DMS114 treated with DMSO at 0.1 percent for 48 hours (cell line): ENCODE measurements around the gene FAP.

Experiments
- DNase-seq: peaks from one replicate; lab custom pipeline; 2025; ENCODE audit not compliant: unreplicated experiment; lab: John Stamatoyannopoulos, UW

Gene FAP

GRCh38 chr2:162243294-162243693, at the start of gene FAP:
FAP (minus strand) TSS chr2:162243445; CDS start chr2:162243327, 118 bp downstream.
- no peak for DNase-seq

GRCh38 chr2:162291748-162292147, 48.5 kb upstream of the FAP start:
- no peak for DNase-seq

DNA sequence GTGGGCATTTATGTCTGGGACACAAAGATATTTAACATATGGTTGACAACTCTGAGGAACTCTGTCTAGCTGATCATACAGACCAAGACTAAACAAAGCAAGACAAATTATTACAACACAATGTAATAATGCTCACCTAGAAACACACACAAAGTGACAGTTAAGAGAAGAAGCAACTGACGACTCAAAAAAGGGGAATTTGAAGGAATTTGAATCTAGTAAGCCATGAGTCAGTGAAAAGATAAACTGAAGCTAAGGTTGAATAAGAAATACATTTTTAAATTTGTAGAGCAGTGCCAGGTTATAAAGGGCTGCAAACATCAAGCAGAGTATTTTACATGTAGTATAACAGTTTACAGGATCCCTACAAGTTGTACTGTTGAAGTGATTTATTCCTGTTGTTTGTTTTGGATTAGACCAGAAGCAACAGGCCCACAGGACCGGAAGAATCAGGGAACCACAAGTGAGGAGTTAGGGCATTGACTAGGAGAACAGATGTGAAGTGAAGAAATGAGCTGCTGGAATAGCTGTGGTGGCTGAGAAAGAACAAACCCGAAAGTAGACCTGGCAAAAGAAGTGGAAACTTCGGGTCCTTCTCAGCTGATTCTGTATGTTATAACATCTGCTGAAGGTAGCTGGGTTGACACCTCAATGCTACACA, 39.6 kb upstream of the FAP start:
- DNase-seq, result no peak

DNA sequence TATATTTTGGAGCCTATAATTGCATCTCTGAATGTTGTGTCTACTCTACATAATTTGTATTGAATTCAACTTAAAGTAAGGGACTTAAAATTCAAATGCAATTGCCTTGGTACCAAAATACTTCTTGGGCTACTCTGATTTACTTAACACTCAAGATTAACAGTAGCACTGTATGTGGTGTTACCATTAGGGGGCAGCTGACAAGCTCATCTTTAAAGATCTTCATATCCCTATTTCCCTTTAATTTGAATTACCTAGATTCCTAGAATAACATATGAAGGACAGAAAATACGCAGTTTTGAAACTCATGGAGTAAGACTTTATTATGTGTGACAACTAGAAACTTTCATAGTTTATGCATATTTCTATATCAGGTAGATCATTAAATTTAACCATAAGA, 37.4 kb upstream of the FAP start:
- no peak for DNase-seq

DNA sequence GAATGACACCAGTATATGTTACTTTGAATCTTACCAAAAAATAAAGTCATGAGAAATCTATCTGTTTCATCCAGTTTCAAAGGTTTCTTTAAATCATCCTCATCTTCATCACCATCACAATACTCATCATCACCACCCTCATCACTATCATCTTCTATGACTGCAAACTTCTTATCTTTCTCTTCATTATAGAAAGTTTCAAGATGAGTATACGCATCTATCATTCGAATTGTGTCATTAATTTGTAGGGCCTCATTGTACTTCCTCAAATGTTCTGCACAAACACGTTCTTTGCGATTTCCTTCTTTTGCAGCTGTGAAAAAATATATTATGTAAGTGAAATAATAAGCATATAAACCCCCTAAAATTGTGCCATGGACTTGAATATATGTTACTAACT, 34.1 kb upstream of the FAP start:
- no peak for DNase-seq

DNA sequence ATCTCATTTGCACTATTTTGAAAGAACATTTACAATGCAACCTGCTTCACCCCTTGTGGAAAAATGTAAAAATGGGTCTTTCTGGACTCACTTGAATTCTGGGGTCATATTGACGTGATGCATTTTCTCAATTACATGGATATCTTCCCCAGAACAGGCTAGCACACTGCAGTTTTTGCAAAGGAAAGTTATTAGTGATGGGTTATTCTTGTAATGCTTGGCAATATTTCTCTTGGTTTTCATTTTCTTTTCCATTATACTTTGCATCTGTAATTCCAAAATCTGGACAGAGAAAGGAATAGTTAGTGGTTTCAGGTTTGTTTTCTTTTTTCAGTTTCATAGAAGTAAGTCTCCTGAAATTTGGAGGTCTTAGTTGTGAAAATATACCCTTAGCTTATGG, 24.8 kb upstream of the FAP start:
- no peak for DNase-seq

- no peak for DNase-seq
Observed at GRCh38 chr2:162267496-162267895, 24.3 kb upstream of the FAP start.

GRCh38 chr2:162266460-162266760, 23.2 kb upstream of the FAP start:
- no peak for DNase-seq

GRCh38 chr2:162265666-162266459, 22.6 kb upstream of the FAP start:
- DNase-seq, result no peak

- no peak for DNase-seq
Observed at GRCh38 chr2:162261032-162261945, 18.0 kb upstream of the FAP start.

- DNase-seq, result no peak
Observed at GRCh38 chr2:162258686-162259085, 15.4 kb upstream of the FAP start.

DNA sequence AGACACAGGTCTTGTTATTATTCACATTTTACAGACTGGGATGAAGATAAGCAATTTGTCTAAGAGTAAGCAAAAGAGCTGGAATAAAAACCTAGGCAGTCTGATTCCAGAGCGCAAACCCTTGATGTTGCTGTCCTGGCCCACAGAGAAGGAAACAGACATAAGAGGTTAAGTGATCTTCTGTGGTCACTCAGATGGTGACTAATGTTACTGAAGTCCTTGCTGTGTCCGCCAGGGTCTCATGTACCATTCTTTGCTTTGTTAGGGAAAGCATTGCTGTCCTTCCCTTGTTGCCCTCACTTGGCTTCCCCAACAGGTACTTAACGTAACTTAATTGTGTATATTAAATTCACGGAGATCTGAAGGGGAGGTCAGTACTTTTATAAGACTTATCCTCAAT, 14.9 kb upstream of the FAP start:
- no peak for DNase-seq

DNA sequence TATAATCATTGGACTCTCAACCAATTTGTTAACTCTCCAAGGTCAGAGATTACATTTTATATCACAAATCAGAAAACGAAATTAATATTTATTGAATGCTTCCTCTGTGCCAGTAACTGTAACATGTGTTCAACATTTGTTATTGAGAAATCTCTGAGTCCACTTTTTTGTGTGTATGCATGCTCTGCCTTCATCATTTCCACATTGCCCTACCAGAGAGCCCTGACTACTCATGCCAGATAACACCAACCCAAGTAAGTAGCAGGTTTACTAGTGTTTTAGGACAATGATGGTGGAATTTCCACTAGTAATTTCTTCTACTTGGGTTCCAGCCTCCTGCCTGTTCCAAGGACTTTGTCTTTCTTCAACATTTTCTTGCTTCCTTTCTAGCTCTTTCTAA, 14.2 kb upstream of the FAP start:
- no peak for DNase-seq

DNA sequence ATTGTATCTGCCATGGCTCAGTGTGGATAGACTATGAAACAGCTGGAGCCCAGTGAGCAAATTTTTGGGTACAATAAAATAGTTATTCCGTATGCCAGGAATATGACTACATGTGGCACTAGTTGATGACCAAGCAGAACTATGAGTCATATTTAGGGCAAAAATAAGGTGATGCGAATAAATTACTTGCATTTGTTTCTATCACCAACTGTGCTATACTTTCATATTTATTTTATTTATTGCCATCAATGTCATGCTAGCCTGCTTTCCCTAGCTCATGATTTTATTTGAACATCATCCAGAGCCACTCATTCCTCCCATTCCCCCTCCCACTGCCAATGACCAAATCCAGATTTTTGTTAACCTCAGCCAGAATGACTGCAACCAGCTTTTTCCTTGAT, 13.3 kb upstream of the FAP start:
- no peak for DNase-seq

DNA sequence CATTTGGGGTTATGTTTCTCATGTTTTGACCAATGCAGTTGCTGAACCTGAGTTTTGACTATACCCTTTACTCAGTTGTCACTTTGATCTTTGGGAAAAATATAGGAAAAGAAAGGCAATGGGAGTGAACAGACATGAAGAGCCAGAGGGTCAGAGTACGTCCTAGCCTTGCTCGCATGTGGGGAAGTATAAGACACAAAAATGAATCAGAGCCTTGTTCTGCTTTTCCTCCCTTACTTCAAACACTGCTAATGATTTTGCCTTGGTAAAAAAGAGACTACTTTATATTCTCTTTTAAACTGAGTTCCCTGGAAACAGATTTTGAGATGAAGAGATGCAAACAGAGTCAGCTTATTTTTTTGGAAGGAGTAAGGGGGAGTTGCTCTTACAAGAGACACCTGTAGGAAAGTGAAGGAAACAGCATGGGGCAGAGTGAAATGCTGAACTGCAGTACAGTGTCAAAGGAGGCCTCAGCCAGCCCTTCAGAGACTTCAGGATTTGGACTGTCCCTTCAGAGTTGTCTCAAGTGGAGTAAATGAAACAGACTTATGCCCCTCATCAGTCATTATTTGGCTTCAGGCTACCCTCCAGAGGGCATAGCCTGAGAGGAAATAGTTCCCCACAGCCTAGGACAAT, 11.1 kb upstream of the FAP start:
- no peak for DNase-seq

DNA sequence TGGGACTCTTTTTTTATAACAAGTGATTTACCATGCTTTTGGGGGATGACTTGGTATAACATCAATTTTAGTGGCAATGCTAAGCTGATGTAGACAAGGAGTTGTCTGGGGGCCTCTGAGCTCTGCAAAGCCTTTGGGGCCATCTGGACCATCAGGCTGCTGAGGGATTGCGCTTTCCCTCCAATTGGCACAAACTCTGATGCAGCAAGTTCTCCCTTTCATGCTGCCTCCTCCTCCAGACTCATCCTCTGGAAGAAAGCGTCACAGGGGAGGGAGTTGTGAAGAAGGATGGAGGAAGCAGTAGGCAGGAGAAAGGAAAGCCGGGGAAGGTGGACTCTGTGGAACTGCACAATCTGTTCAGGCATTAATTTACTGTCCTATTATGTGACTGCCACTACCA, 10.2 kb upstream of the FAP start:
- no peak for DNase-seq

DNA sequence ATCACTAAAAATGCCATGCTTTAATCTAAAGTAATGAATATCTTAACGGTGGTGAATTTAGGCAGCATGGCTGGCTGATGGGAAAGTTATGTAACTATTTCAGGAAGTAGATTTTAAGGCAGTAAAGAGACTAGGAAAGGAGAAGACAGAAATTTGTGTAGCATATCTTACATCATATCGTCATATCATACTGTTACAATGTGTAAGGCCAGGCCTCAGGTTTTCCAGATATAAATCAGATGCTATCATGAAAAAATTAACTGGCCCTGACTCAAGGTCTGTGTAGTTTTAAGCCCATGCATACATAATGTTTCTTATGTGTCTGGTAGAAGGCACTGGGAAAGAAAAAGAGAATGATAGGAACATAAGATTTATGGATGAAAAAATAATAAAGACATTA, 8.9 kb upstream of the FAP start:
- no peak for DNase-seq

- DNase-seq, result no peak
Observed at GRCh38 chr2:162245781-162246180, 2.5 kb upstream of the FAP start.

DNA sequence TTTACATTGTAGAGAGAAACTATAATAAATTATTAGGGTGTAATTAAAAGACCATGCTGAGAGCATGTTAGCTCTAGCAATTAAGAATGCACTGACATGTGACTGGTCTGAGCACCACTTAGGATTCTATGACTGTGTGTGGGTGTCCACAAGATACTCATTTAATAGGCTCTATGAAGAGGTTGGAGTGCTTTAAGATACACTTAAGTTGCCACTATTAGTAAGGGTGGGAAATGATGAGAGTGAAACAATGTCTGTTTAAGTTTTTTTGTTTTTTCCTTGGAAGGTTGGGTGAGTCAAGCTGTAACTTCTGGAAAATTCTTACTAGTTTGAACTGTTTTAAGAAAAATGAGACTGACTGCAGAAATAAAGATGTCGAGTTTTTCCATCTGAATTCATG, 1.8 kb upstream of the FAP start:
- DNase-seq, result no peak

DNA sequence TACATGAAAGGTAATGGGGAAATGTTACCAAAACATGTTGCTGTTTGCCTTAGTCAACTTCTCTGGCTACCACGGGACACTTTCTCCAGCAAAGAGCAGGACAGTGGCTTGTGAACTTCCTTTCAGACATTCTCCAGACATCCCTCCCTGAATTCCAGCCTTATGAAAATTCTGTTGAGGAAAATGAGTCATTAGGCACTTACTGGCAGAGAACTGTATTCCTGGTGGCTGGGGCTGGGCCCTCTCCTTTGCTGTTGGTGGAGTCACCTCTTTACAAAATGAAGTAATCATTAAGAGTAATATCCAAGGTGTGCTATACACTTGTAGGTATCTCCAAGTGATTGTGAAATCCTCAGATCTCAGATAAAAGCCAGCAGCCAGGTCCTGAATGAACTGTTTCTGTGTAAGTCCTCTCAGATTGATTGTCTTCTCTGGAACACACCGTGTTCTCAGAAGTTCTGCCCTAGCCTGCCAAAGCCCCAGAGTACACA, 1.3 kb upstream of the FAP start:
- no peak for DNase-seq

DNA sequence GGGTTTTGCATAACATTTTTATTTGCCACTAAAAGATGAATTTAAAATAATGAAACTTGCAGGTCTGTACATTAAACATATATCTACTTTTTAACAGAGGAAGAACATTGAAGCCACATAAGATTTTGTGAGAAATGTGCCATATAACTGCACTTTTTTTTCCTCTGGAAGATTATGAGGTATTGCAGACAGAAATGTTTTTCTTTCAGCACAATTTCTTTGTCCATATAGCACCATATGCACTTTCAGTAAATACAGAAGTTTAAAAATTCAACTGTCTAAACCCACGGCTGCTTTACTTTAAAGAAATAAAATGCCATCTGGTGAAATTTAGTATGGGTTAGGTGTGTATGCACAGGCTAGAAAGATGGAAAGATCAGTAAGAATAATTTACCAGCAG, 470 bp upstream of the FAP start:
- DNase-seq, result no peak
